HS-27A (cell line): ENCODE data around the gene DEFB132.

Source experiments
- DNase-seq: peaks from one replicate; pipeline ENCODE4 v3.0.0-alpha.2; 2012; ENCODE audit warnings: low read depth, missing footprints

The DEFB132 gene

GRCh38 chr20:263701-264100, 6.2 kb downstream of the DEFB132 start:
- no peak for DNase-seq

GRCh38 chr20:266596-267562, 9.4 kb downstream of the DEFB132 start:
- peak; percentile 54 for DNase-seq

GRCh38 chr20:270517-270916, 13.0 kb downstream of the DEFB132 start:
- no peak for DNase-seq

GRCh38 chr20:271069-271468, 13.5 kb downstream of the DEFB132 start:
- no peak for DNase-seq

GRCh38 chr20:271528-271927, 14.0 kb downstream of the DEFB132 start:
- DNase-seq: no peak

DNA sequence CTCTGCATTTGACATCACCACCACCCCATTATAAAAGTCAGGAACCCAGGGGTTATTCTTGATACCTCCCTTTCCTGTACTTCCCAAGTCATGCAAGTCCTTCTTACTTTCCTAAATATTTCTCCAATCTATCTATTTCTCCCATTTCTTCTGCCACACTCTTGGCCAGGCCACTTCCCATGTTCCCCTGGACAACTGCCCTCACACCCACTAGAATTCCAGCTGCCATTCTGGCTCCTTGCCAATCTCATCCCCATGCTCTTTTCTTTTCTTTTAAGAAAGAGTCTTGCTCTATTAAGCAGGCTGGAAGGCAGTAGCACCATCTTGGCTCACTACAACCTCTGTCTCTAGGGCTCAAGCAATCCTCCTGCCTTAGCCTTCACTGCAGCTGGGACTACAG, 15.2 kb downstream of the DEFB132 start:
- DNase-seq: no peak

GRCh38 chr20:273884-274283, 16.4 kb downstream of the DEFB132 start:
- DNase-seq: no peak

GRCh38 chr20:275791-276190, 18.3 kb downstream of the DEFB132 start:
- DNase-seq: no peak

DNA sequence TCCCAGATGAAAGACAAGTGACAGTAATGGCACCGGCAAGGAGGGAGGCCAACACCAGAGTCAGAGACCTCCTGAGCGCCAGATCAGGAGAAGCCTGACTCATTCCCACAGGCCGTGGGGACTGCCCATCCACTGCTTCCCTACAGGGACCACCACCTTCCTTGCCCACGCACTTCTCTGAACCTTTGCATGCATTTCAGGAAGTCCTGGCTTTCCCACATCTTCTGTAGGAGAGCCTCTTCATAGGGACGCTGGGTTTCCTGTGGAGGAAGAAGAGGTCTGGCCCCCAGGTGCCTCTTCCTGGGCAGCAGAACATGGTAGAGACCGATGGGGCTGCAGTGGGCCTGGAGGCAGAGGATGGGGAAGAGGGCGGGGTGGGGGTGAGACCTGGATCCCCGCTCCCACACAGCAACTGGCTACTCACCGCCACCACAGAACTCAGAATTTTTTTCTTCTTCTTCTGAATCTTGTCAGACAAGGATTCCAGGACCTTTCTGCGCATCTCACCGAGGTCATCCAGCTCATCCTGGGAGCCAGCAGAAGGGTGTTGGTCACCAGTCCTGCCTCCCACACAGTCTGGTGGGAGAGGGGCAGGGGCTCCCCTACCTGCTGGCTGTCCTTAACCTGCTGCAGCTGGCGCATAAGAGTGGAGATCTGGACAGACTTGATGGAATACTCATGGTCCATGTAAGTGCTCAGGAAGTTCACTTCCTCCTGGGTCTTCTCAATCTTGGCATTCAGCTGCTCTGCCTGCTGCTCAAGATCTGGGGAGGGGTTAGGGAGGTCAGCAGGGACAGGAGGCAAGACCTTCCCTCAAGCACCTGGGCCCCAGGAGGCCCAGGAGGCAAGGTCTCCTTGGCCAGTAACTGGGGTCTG, 19.3 kb downstream of the DEFB132 start:
- DNase-seq: no peak

DNA sequence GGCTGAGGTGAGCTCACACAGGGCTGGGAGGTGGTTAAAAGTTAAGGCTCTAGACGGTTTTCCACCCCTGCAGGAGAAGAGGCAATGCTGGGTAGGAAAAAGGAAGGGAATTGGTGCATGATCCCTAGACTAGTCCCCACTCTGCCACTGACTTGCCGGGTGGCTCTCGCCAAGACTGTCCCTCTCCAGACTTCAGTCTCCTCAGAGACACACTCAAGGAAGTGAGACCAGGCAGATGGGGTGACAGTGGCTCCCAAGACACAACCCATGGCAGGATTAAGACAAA, 19.9 kb downstream of the DEFB132 start:
- no peak for DNase-seq

DNA sequence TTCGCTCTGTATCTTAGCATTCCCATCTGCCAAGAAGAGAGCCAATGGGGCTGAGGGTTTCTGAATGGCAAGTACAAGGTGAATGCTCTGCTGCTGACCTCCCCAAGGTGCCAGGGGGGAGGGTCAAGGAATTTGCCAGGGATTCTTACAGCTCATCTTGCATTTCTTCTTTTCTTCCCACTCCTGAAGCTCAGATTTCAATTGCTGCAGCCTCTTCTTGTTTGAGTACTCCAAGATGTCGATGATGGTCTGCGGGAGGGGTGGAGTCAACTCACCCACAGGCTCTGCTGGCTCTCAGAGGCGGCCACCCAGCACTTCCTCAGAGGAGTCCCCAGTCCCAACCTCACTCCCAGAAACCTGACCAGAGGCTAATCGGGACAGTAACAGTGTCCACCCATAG, 20.7 kb downstream of the DEFB132 start:
- no peak for DNase-seq

DNA sequence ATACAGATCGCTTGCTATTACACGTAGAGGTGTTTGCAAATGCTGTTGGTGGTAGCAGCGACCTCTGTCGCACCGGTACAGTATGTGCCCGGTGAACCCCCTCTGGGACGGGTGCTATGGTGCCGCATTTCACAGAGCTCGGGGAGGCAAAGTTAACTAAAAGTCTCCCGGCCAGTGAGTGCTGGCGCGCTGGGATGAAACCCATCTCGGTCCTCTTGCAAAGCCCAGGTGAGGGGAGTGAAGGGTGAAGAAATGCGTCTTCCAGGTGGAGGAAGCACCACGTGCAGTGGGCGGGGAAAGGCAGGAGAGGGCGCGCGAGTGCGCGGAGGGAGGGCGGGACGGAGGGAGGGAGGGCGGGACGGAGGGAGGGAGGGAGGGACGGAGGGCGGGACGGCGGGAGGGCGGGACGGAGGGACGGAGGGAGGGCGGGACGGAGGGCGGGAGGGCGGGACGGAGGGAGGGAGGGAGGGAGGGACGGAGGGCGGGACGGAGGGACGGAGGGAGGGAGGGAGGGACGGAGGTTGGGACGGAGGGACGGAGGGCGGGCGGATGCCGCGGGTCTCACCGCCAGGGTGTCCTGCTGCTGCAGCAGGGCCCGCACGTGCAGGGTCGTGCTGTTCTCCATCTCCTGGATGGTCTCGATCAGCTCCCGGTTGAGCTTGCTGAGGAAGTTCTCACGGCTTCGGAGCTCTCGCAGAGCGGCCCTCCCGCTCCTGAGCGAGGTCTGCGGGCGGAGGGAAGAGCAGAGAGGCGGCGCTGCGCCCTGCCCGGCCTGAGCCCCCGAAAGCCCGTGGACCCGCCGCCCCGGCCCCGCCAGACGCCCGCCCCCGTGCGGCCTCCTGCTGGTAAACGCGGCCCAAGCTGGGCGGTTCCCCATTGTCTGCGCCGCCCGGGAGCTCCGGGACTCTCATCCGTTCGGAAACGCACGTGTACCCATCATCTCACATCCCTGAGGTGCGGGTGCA, 21.4 kb downstream of the DEFB132 start:
- no peak for DNase-seq

DNA sequence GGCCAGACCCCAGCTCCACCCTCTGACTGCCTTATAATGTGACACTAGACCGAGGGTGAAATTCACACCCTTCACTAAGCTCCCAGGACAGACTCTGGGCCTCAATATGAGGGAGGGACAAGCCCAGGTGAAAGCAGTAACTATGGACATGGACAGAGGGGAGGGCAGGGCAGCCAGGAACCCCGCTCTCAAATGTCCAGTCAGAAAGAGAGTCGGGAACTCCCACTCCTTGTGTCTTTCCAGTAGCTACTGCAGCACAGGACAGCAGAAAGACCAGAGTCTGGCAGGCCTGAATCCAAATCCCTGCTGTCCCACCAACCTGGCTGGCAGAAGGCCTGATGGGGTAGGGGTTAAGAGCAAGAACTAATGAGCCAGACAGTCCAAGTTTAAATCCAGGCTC, 26.6 kb downstream of the DEFB132 start:
- DNase-seq: no peak

DNA sequence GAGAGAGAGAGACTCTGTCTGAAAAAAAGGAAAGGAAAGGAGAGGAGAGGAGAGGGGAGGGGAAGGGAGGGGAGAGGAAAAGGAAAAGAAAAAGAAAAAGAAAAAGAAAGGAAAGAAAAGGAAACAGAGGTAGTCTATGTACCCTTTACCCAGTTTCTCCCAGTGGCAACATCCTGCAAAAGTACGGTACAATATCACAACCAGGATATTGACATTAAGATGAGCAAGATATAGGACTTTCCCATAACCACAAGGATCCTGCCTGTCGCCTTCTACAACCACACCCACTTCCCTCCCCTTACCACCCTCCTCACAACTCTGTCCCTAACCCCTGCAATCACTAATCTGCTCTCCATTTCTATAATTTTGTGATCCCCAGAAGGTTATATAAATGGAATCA, 29.0 kb downstream of the DEFB132 start:
- no peak for DNase-seq

- DNase-seq: no peak
Measured at GRCh38 chr20:288956-289692, 31.6 kb downstream of the DEFB132 start.

- DNase-seq: no peak
Measured at GRCh38 chr20:289693-290083, 32.2 kb downstream of the DEFB132 start.

DNA sequence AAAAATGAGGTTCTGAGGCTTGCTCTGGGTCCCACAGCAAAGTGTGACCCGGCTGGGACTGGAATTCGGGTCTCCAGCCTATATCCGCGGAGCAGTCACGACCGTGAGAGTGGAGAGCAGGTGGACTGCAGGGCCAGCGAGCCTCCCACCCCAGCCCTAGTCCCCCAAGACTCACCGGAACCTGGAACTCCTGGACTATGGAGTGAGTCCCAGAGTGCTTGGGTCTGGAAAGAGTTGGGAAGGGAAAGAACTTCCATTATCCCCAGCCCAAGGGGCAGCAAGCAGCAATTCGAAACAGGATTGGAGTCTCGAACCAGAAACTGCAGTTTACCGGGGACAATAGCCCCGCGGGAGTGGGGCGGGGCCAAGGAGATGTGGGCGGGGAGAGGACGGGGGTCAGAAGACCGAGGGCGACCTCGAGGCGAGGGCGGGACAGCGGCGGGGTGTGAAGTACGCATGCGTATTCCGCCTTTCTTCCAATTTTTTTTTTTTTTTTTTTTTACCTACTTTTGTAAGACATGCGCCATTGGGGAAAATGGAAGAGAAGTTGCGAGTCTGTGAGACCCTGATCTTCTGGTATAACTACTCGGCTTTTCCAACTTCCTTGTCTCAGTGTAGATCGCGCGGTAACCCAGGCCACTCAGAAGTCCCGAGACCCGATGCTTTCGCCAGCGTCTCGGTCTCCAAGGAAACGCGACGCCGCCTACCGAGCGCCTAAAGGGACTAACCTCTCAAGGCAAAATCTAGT, 32.7 kb downstream of the DEFB132 start, which contains the start of gene C20orf96:
Gene C20orf96 (minus strand): TSS at position 667 of the 748 bp plus-strand sequence. CDS start 140 bp downstream, at position 527.
- DNase-seq: peak; percentile 89

DNA sequence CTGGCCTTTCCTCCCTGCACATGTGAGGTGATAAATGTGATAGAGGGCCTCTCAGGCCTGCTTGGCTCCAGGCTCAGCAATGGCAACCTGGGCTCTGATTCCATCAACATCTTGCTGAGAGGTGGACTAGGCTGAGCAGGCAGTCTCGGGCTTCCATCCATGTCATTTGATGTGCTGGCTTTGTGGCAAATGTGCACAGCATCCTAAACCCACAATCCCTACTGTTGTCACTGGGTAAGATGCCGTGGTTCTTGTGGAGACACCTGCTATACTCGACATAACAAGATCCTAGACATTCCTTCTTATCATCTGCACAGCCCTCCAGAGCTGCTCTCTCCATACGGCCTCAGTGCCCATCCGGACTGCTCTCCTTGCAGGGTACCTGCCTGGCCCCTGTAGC, 37.1 kb downstream of the DEFB132 start:
- no peak for DNase-seq

DNA sequence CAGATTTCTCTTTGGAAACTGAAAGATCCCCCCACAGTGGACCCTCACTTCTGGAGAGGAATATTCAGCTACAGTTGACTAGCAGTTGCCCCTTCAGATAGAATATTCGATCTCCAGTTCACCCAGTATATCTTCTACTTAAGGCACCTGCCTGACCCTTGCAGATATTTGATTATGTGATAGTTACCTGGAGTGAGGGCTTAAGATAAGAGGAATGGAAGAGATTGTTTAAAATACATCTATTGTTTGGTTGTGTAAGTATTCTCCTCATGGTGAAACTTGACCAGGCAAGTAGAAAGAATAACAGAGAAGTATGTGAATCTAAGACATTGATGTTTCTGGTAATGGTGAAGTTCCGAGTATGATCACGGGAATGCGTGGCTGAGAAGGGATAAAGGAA, 38.3 kb downstream of the DEFB132 start:
- DNase-seq: no peak
